A673 (cell line): ENCODE results near the gene HS3ST5. TPM values are rescaled to one million over a fixed set of nuclear protein-coding genes. Genes with fewer than 3 reads are reported as not detected.

ENCODE experiments used
- BruUV-seq: library from RNA; stranded (reverse); fragments of 400-500 nt; replicated peaks from 2 replicates; lab custom pipeline; 2021; lab: Mats Ljungman, UMichigan
- CTCF ChIA-PET: fragments of 300-600 bp; sonication (Branson Sonifier 250); formaldehyde crosslinking; loops from one replicate; lab custom pipeline; 2022; ENCODE audit warnings: antibody characterized with exemption; lab: Charles Lee
- POLR2A ChIA-PET: fragments of 300-600 bp; sonication (Branson Sonifier 250); formaldehyde crosslinking; loops from one replicate; lab custom pipeline; 2022; ENCODE audit warnings: antibody characterized with exemption; ENCODE audit not compliant: low non-redundant PET; lab: Charles Lee
- DNase-seq: peaks from one replicate; pipeline ENCODE4 v3.0.0-alpha.2; 2015; ENCODE audit warnings: low spot score
- H3K27ac ChIP-seq: fragments of 200-600 bp; sonication (generic); 2 replicates; pipeline ENCODE4 v1.5.1; 2016; ENCODE audit warnings: mixed run types, low read depth, mild to moderate bottlenecking, mixed read lengths, antibody characterized with exemption, low read length; ENCODE audit not compliant: poor library complexity, severe bottlenecking
- H3K27me3 ChIP-seq: fragments of 200-600 bp; sonication (generic); replicated peaks from 2 replicates; pipeline ENCODE4 v1.6.1; 2017; ENCODE audit warnings: mixed run types, low read depth, mild to moderate bottlenecking, mixed read lengths, antibody characterized with exemption, low read length; ENCODE audit not compliant: insufficient read depth, poor library complexity
- H3K36me3 ChIP-seq: fragments of 200-600 bp; sonication (generic); 2 replicates; pipeline ENCODE4 v1.6.1; 2016; ENCODE audit warnings: mixed run types, mild to moderate bottlenecking, mixed read lengths, antibody characterized with exemption, low read length; ENCODE audit not compliant: insufficient read depth, poor library complexity, severe bottlenecking
- H3K4me1 ChIP-seq: fragments of 200-600 bp; sonication (generic); 2 replicates; pipeline ENCODE4 v1.6.1; 2017; ENCODE audit warnings: mixed run types, mild to moderate bottlenecking, mixed read lengths, antibody characterized with exemption, low read length; ENCODE audit not compliant: insufficient read depth, poor library complexity, severe bottlenecking
- H3K4me3 ChIP-seq: fragments of 200-600 bp; sonication (generic); 2 replicates; pipeline ENCODE4 v1.5.1; 2016; ENCODE audit warnings: low read depth, mixed run types, mild to moderate bottlenecking, mixed read lengths, low read length; ENCODE audit not compliant: poor library complexity, severe bottlenecking
- H3K9me3 ChIP-seq: fragments of 200-600 bp; sonication (generic); 2 replicates; pipeline ENCODE4 v1.6.1; 2016; ENCODE audit warnings: mixed run types, low read depth, mild to moderate bottlenecking, mixed read lengths, antibody characterized with exemption, low read length; ENCODE audit not compliant: poor library complexity, severe bottlenecking
- CTCF ChIP-seq: fragments of 300-800, 200-600 bp; sonication (generic); conservative IDR thresholded peaks from 2 replicates; pipeline ENCODE4 v1.5.1; 2017; ENCODE audit warnings: low read depth, mild to moderate bottlenecking, antibody characterized with exemption, low read length, moderate library complexity, mixed read lengths
- EZH2 ChIP-seq: fragments of 200-600 bp; sonication (generic); IDR thresholded peaks from 2 replicates; pipeline ENCODE4 v1.6.1; 2017; ENCODE audit warnings: borderline replicate concordance, low read depth, mild to moderate bottlenecking, mixed read lengths, antibody characterized with exemption, low read length; ENCODE audit not compliant: poor library complexity, severe bottlenecking
- intact Hi-C: fragments of 100-400 bp; cut with micrococcal nuclease; formaldehyde crosslinking; loops from one replicate; pipeline ENCODE4 v1.10.0; 2022; ENCODE audit not compliant: unreplicated experiment
- total RNA-seq: library from RNA; stranded (reverse); gene quantifications from 2 replicates; pipeline ENCODE4 v1.2.3, GENCODE V29; 2021

Gene HS3ST5
- total RNA-seq, 1 experiment from 2014 or later: not detected

GRCh38 chr6:114155763-114156162 lies 187.1 kb downstream of the HS3ST5 start:
- Histone ChIP-seq H3K27me3 (no peaks in the 10 kb centered on the region), H3K4me1 (no peaks in the 10 kb centered on the region), H3K27ac (no peak overlapping the region), H3K36me3 (no peaks in the 10 kb centered on the region), H3K4me3 (no peak overlapping the region), H3K9me3 (no peaks in the 10 kb centered on the region)
- CTCF ChIA-PET: no interaction called here
- intact Hi-C loops: no loop called here
- TF ChIP-seq EZH2 (no peak), CTCF (no peak)
- POLR2A ChIA-PET: no interaction called here
- BruUV-seq: no TSS peak
- DNase-seq: no peak

GRCh38 chr6:114154812-114155211 lies 188.0 kb downstream of the HS3ST5 start:
- POLR2A ChIA-PET: no interaction called here
- no TSS peak for BruUV-seq
- no peak for TF ChIP-seq CTCF
- no peak for TF ChIP-seq EZH2
- CTCF ChIA-PET: no interaction called here
- Histone ChIP-seq H3K36me3 (no peaks in the 10 kb centered on the region), H3K9me3 (no peaks in the 10 kb centered on the region), H3K27ac (no peak overlapping the region), H3K4me3 (no peak overlapping the region), H3K4me1 (no peaks in the 10 kb centered on the region), H3K27me3 (no peaks in the 10 kb centered on the region)
- intact Hi-C loops: no loop called here
- no peak for DNase-seq

GRCh38 chr6:114153448-114153847 lies 189.4 kb downstream of the HS3ST5 start:
- H3K36me3 ChIP-seq: no peaks in the 10 kb centered on the region
- no peaks in the 10 kb centered on the region for H3K27me3 ChIP-seq
- no TSS peak for BruUV-seq
- no peak overlapping the region for H3K27ac ChIP-seq
- intact Hi-C loops: no loop called here
- CTCF ChIA-PET: no interaction called here
- no peak for DNase-seq
- no peaks in the 10 kb centered on the region for H3K4me1 ChIP-seq
- H3K4me3 ChIP-seq: no peak overlapping the region
- no peaks in the 10 kb centered on the region for H3K9me3 ChIP-seq
- POLR2A ChIA-PET: no interaction called here
- TF ChIP-seq CTCF (no peak), EZH2 (no peak)
